HG02763 (cell line): ENCODE measurements around the gene TSPOAP1.

Source experiments
- ATAC-seq: cut with Tn5 transposase; IDR thresholded peaks from one replicate; pipeline ENCODE4 v1.9.1; 2021; ENCODE audit warnings: mild to moderate bottlenecking, moderate library complexity; ENCODE audit not compliant: unreplicated experiment

The TSPOAP1 gene

DNA sequence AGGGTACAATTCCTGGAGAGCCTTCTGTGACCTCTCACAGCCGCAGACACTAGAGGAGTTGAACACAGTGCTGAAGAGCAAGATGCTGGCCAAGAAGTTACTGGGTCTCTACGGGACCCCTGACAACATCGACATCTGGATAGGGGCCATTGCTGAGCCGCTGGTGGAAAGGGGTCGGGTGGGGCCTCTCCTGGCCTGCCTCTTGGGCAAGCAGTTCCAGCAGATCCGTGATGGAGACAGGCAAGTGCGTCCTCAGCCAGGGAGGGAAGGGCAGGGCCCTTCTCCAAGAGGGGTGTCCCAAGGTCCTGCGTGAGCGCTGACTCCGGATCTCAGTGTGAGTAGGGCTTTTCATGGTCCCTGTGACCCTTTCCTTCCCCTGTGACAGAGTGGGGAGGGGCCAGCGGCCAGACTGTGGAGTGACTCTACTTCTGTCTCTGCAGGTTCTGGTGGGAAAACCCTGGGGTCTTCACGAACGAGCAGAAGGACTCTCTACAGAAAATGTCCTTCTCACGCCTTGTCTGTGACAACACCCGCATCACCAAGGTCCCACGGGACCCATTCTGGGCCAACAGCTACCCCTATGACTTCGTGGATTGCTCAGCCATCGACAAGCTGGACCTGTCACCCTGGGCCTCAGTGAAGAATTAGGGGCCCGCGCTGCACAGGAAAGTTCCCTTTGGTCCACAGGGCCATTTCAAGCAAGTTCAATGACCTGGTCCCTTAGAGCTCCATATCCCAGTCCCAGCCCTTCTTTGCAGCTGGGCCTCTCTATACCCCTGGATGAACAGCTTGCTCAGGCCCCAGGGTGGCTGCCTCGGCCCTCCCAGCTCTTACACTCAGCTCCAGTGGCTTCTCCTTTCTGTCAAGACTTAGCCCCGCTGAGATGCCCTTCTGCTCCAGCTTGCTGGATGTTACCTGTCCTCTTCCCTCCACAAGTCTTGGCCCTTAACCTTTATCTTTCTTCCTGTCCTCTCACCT, 61.0 kb downstream of the TSPOAP1 start:
- no peak for ATAC-seq

DNA sequence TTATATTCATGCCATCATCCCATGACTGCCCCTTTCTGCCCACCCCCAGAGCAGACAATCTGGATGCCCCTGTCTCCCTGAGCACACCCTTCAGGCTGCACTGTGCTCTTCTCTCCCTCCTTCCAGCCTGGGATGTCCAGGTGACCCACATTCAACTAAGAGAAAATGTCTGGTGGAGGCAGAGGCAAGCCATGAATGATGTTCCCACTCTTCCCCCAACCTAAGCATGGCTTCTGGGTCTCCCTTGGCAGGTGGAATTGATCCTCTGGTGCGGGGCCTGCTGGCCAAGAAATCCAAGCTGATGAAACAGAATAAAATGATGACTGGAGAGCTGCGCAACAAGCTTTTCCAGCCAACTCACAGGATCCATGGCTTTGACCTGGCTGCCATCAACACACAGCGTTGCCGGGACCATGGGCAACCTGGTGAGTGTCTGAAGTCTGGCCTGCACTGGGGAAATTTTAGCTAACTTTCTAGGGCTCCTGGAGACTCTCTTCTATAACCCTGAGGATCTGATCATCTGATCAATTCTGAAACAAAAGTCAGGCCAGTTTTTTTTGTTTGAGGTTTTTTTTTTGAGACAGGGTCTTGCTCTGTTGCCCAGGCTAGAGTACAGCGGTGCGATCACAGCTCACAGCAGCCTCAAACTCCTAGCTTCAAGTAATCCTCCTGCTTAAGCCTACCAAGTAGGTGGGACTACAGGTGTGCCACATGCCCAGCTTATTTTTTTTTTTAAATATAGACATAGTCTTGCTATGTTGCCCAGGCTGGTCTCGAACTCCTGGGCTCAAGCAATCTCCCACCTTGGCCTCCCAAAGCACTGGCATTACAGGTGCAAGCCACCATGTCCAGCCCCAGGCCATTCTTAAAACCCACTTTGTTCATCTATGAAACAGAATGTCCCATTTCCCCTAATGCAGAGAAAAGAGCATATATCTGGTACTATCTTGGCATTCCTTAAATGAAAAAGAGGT, 62.4 kb downstream of the TSPOAP1 start:
- ATAC-seq = no peak

GRCh38 chr17:58265271-58265670, 63.3 kb downstream of the TSPOAP1 start:
- ATAC-seq = no peak

GRCh38 chr17:58264407-58265103, 64.0 kb downstream of the TSPOAP1 start:
- no peak for ATAC-seq

- ATAC-seq = no peak
Observed at GRCh38 chr17:58263773-58264172, 64.8 kb downstream of the TSPOAP1 start.

DNA sequence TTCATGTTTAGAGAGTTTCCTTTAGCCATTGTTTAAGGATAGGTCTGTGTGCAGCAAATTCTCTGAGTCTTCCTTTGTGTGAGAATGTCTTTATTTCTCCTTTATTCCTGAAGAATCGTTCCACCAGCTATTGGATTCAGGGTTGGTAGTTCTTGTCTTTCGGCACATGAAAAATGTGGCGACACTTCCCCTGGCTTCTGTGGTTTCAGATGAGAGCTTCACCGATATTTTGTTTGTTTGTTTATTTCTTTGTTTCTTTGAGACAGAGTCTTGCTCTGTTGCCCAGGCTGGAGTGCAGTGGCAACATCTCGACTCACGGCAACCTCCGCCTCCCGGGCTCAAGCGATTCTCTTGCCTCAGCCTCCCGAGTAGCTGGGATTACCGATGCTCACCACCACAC, 66.4 kb downstream of the TSPOAP1 start:
- no peak for ATAC-seq

DNA sequence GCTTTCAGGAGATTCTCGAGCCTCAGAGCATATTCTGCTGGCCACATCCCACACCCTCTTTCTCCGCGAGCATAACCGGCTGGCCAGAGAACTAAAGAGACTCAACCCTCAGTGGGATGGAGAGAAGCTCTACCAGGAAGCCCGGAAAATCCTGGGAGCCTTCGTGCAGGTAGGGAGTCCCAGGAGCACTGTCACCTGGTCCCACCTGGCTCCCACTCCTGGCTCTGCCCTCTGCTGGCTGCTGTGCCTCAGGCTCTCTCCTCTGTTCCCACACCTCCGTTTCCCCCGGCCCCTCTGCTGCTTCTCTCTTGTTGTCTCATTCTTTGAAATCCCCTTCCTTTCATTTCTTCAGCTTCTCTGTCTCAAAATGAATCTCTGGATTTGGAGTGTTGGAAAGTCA, 73.8 kb downstream of the TSPOAP1 start:
- ATAC-seq = no peak

GRCh38 chr17:58253082-58253481, 75.5 kb downstream of the TSPOAP1 start:
- no peak for ATAC-seq

GRCh38 chr17:58252141-58252540, 76.5 kb downstream of the TSPOAP1 start:
- ATAC-seq = no peak
